HUES48 (cell line): ENCODE results near the gene MOB2.

Experiments used
- H3K27ac ChIP-seq: one replicate; pipeline ENCODE4 v1.7.0; 2013; ENCODE audit warnings: low read depth, low read length, inconsistent platforms
- H3K27me3 ChIP-seq: 2 replicates; pipeline ENCODE4 v1.6.1; 2013; ENCODE audit warnings: mild to moderate bottlenecking, low read length; ENCODE audit not compliant: control insufficient read depth, insufficient read depth
- H3K36me3 ChIP-seq: 2 replicates; pipeline ENCODE4 v1.6.1; 2013; ENCODE audit warnings: low read length; ENCODE audit not compliant: control insufficient read depth, insufficient read depth
- H3K4me1 ChIP-seq: 2 replicates; pipeline ENCODE4 v1.6.1; 2013; ENCODE audit warnings: mild to moderate bottlenecking, low read length; ENCODE audit not compliant: control insufficient read depth, insufficient read depth
- H3K4me3 ChIP-seq: 2 replicates; pipeline ENCODE4 v1.5.1; 2013; ENCODE audit warnings: mild to moderate bottlenecking, low read depth, low read length
- H3K9ac ChIP-seq: 2 replicates; pipeline ENCODE4 v1.6.1; 2013; ENCODE audit warnings: mild to moderate bottlenecking, low read depth, low read length, moderate library complexity
- H3K9me3 ChIP-seq: 2 replicates; pipeline ENCODE4 v1.6.1; 2013; ENCODE audit warnings: low read length; ENCODE audit not compliant: control insufficient read depth, insufficient read depth

The MOB2 gene, protein sequence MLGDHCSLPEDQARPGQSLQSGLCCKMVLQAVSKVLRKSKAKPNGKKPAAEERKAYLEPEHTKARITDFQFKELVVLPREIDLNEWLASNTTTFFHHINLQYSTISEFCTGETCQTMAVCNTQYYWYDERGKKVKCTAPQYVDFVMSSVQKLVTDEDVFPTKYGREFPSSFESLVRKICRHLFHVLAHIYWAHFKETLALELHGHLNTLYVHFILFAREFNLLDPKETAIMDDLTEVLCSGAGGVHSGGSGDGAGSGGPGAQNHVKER

DNA sequence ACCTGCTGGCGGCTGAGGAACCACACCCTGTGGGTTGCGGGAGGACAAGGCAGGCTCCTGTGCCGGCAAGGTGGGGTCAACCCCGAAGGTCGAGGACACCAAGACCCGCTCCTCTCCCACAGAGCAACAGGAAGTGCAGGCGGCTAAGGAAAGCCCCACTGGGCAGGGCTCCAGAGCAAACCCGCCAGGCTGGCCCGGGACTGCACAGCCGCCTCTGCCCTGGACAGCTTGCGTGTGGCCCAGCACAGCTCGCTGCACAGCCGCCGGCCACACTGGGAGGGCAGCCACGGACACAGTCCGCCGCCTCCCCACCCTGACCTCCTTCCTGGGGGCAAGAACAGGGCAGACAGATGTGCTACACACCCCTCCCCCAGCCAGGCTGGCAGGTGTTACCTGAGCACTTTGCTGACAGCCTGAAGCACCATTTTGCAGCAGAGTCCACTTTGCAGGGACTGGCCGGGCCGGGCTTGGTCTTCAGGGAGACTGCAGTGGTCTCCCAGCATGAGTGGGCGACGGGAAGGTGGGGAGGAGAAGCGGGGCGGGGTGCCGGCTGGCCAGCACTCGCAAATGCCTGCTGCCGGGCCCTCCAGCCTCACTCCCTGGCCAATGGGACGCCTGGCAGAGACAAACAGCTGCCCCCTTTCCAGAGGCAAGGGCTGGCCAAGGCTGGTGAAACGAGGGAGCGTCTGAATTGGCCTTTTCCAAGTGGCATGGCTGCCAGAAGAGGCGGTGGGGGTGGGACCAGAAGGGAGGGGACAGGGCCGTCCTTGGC, at the start of gene MOB2:
MOB2 (minus strand) TSS at position 726 of the 772 bp plus-strand sequence; CDS start at position 503, 223 bp downstream.
- Histone ChIP-seq H3K4me1 (0 out of 2 replicates have a peak, but pooled peaks cover 5% of the 10 kb centered on the region), H3K27me3 (no peaks in the 10 kb centered on the region), H3K9ac (no peak within 1 kb of the TSS), H3K9me3 (no peaks in the 10 kb centered on the region), H3K27ac (no peak within 1 kb of the TSS), H3K4me3 (no peak within 1 kb of the TSS), H3K36me3 (no peaks in the 10 kb centered on the region)

DNA sequence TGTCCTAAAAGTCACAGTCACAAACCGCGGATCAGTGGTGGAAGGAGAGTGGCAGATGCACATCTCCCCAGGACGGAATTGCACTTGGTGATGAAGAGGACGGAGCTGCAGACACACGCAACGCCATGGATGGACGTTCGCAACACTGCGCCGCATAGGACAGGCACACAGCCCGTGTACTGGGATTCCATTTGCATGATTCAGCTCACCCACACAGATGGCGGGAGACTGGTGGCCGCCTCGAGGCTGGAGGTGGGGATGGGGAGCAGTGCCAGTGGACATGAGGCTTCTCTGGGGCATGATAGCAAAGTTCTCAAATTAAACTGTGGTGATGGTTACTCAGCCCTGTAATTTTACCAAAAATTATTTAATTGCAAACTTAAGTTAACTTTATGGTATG, 48.1 kb upstream of the MOB2 start:
- no peaks in the 10 kb centered on the region for H3K9me3 ChIP-seq
- H3K4me1 ChIP-seq: no peaks in the 10 kb centered on the region
- H3K9ac ChIP-seq: no peak overlapping the region
- peaks cover 14% of the 10 kb centered on the region for H3K27me3 ChIP-seq
- H3K27ac ChIP-seq: no peak overlapping the region
- H3K36me3 ChIP-seq: no peaks in the 10 kb centered on the region
- H3K4me3 ChIP-seq: no peak overlapping the region

DNA sequence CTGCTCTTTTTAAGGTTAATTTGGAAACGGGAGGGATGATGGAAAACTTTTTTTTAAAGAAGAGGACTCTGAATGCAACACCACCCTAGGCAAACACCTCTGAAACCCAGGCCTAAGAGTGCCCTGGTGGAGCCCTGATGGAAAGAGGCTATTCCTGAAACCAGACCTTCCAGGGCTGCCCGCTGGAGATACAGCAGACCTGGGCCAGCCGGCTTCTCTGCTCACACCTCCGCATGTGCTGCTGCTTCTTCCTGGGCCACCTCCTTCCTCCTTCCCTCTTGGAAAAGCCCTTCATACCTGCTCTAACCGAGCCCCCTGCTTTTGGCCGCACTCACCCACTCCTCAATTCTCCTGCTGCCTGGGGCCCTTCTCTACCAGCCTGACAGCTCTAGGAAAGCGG, 47.6 kb upstream of the MOB2 start:
- Histone ChIP-seq H3K9ac (no peak overlapping the region), H3K36me3 (no peaks in the 10 kb centered on the region), H3K9me3 (no peaks in the 10 kb centered on the region), H3K4me1 (no peaks in the 10 kb centered on the region), H3K27ac (no peak overlapping the region), H3K4me3 (no peak overlapping the region), H3K27me3 (peaks cover 10% of the 10 kb centered on the region)

- no peaks in the 10 kb centered on the region for H3K36me3 ChIP-seq
- H3K4me3 ChIP-seq: no peak overlapping the region
- H3K9ac ChIP-seq: no peak overlapping the region
- H3K27me3 ChIP-seq: peaks cover 7% of the 10 kb centered on the region
- H3K9me3 ChIP-seq: no peaks in the 10 kb centered on the region
- no peak overlapping the region for H3K27ac ChIP-seq
- H3K4me1 ChIP-seq: no peaks in the 10 kb centered on the region
Measured at GRCh38 chr11:1533342-1533725, 46.8 kb upstream of the MOB2 start.

DNA sequence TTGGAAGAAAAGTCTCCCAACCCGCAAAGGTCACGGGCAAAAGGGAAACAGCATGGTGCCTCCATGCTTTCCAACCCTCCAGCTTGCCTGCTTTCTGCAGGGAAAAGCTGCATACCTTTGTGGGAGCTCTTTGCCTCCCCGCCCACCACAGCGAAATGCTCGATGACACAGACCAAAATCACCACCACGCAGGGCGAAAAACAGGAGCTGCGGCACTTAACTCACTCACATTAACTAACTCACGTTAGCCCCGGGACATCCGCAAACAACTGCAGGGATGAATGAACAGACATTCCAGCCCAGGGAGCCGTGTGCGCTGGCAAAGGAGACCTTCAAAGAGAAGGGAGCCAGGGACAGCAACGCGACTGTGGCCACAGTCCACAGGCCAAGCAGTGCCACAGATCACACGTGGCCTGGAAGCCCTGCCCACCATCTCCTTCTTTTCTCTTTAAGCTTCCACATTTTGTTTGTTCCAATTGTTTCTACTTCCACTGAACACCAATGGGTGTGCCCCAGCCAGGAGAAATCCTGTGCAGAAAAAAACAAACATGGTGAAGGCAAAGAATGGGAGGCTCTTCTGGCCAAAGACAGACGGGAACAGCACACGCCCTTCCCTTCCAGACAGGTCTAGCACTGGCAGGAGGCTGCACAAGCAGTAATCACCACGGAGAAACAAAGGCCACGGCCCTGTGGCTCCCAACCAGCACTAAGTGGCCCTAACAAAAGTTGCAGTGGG, 46.2 kb upstream of the MOB2 start:
- Histone ChIP-seq H3K4me3 (no peak overlapping the region), H3K27me3 (peaks cover 2% of the 10 kb centered on the region), H3K36me3 (no peaks in the 10 kb centered on the region), H3K27ac (no peak overlapping the region), H3K9me3 (no peaks in the 10 kb centered on the region), H3K4me1 (no peaks in the 10 kb centered on the region), H3K9ac (no peak overlapping the region)

DNA sequence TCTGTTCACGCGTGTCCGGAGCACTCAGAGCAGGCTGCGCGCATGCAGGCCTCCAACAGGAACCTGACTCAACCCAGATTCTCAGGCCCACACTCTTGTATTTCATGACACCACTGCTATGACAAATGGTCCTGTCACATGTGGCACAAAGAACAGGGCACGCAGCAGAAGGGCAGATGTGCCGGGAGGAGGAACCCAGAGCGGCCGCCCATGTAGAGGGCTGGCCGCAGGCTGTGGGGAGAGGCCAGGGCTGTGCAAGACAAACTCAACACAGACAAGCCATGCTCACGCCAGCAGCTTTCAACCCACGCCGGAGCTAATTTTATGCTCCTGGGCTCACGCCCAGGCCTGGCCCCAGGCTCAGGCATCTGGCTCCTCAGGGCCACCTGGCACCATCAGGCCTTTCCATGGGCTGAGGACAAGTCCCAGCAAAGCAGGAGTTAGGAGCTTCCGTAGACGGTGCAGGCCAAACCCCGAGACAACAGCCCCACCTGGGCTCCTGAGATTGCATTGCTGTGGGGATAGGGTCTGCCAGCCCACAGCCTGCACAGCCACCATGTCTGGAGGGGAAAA, 45.5 kb upstream of the MOB2 start:
- H3K27ac ChIP-seq: no peak overlapping the region
- no peaks in the 10 kb centered on the region for H3K36me3 ChIP-seq

GRCh38 chr11:1531449-1532013, 45.0 kb upstream of the MOB2 start:
- H3K27me3 ChIP-seq: no peaks in the 10 kb centered on the region
- H3K4me3 ChIP-seq: no peak overlapping the region
- H3K4me1 ChIP-seq: no peaks in the 10 kb centered on the region
- no peak overlapping the region for H3K27ac ChIP-seq
- H3K36me3 ChIP-seq: no peaks in the 10 kb centered on the region
- H3K9me3 ChIP-seq: no peaks in the 10 kb centered on the region
- no peak overlapping the region for H3K9ac ChIP-seq

More for the DNA sequence above, 45.5 kb upstream of the MOB2 start:
- Histone ChIP-seq H3K4me1 (no peaks in the 10 kb centered on the region), H3K9ac (no peak overlapping the region), H3K4me3 (no peak overlapping the region), H3K9me3 (no peaks in the 10 kb centered on the region), H3K27me3 (no peaks in the 10 kb centered on the region)

- Histone ChIP-seq H3K9ac (no peak overlapping the region), H3K27ac (no peak overlapping the region), H3K27me3 (no peaks in the 10 kb centered on the region), H3K36me3 (no peaks in the 10 kb centered on the region), H3K9me3 (no peaks in the 10 kb centered on the region), H3K4me1 (no peaks in the 10 kb centered on the region), H3K4me3 (no peak overlapping the region)
Measured at GRCh38 chr11:1530686-1531448, 44.3 kb upstream of the MOB2 start.

- no peak overlapping the region for H3K4me3 ChIP-seq
- H3K9me3 ChIP-seq: no peaks in the 10 kb centered on the region
- no peaks in the 10 kb centered on the region for H3K27me3 ChIP-seq
- H3K36me3 ChIP-seq: no peaks in the 10 kb centered on the region
- H3K4me1 ChIP-seq: no peaks in the 10 kb centered on the region
- H3K9ac ChIP-seq: no peak overlapping the region
- H3K27ac ChIP-seq: no peak overlapping the region
Measured at GRCh38 chr11:1529774-1530173, 43.2 kb upstream of the MOB2 start.

DNA sequence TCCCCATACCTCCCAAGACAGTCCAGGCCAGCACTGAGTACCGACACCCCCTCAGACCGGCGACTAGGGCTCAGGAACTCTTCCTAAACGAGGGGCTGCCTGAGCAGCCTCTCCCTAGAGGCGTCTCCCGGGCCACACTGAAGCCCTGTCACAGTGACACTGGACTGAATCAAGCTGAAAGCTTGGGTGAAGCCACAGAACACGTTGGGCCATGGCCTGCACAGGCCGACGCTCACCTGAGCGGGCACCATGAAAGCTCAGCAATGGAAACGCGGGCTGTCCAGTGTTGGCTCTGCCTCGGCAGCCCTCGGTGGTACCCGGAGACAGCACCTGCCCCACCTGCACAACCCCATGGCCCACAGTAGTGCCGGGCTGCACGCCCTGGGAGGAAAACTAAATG, 42.7 kb upstream of the MOB2 start:
- Histone ChIP-seq H3K9ac (no peak overlapping the region), H3K4me3 (no peak overlapping the region), H3K27me3 (no peaks in the 10 kb centered on the region), H3K4me1 (no peaks in the 10 kb centered on the region), H3K27ac (no peak overlapping the region), H3K36me3 (no peaks in the 10 kb centered on the region), H3K9me3 (no peaks in the 10 kb centered on the region)
